HFF-Myc (cell line): ENCODE data around the gene SLC12A7.

ENCODE experiments used
- DNase-seq: peaks from one replicate; pipeline ENCODE4 v3.0.0-alpha.2; 2011; ENCODE audit warnings: low read depth; ENCODE audit errors: extremely low read depth
- H3K4me3 ChIP-seq: replicated peaks from 2 replicates; pipeline ENCODE4 v1.5.1; 2011; ENCODE audit warnings: low read depth, mild to moderate bottlenecking, control low read depth, low read length
- TF ChIP-seq, protein P1 (sequence below): IDR thresholded peaks from 2 replicates; pipeline ENCODE4 v1.5.1; 2012; ENCODE audit warnings: mild to moderate bottlenecking, low read depth, low read length, control low read depth; ENCODE audit errors: missing control alignments

SLC12A7 gene

DNA sequence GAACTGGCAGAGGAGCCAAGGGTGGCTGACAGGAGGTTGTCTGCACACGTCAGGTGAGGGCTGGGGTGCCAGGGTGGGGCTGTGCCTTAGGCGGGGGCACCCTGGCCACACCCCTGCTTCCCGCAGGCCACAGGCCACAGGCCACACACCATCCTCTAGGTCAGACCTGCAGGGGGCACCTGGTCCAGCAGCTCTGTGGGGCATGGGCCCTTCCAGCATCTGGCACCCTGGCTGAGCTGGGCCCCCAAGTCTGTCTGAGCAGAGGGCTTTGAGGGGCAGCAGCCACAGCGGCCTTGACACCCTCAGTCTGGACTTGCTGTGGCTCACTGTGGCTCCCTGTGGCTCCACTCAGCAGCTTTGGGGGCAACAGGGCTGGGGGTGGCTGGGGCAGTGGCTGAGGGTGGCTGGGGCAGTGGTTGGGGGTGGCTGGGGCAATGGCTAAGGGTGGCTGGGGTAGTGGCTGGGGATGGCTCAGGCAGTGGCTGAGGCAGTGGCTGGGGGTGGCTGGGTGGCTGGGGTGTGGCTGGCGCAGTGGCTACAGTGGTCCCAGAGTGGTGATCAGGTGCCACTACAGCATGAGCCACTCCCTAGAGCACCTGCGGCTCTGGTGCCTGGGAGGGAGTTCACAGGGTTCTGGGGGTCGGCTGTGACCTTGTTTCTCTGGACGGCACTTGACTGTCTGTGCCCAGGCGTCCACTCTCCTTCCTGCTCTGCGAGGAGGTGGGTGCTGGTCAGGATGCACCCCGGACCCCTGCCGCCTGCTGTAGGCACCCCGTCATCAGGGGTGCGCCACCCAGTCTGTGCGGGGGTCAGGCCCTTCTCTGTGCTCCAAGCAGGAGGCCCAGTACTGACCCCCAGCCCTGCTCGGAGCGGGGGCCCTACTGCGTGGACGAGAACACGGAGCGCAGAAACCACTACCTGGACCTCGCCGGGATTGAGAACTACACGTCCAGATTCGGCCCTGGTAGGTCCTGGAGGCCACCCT is 76.2 kb downstream of the SLC12A7 start:
- no peak overlapping the region for H3K4me3 ChIP-seq
- TF ChIP-seq, protein P1, sequence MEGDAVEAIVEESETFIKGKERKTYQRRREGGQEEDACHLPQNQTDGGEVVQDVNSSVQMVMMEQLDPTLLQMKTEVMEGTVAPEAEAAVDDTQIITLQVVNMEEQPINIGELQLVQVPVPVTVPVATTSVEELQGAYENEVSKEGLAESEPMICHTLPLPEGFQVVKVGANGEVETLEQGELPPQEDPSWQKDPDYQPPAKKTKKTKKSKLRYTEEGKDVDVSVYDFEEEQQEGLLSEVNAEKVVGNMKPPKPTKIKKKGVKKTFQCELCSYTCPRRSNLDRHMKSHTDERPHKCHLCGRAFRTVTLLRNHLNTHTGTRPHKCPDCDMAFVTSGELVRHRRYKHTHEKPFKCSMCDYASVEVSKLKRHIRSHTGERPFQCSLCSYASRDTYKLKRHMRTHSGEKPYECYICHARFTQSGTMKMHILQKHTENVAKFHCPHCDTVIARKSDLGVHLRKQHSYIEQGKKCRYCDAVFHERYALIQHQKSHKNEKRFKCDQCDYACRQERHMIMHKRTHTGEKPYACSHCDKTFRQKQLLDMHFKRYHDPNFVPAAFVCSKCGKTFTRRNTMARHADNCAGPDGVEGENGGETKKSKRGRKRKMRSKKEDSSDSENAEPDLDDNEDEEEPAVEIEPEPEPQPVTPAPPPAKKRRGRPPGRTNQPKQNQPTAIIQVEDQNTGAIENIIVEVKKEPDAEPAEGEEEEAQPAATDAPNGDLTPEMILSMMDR: no peak
- DNase-seq: no peak

DNA sequence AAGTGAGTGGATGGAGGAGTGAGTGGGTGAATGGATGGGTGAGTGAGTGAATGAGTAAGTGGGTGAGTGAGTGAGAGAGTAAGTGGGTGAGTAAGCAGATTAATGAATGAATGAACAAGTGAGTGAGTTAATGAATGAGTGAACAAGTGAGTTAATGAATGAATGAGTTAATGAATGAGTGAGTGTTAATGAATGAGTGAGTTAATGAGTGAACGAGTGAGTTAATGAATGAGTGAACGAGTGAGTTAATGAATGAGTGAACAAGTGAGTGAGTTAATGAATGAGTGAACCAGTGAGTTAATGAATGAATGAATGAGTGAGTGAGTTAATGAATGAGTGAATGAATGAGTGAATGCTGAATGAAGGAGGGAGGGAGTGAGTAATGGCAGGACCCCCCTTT is 76.9 kb downstream of the SLC12A7 start:
- H3K4me3 ChIP-seq: no peak overlapping the region
- DNase-seq: no peak
- TF ChIP-seq, protein P1: no peak

DNA sequence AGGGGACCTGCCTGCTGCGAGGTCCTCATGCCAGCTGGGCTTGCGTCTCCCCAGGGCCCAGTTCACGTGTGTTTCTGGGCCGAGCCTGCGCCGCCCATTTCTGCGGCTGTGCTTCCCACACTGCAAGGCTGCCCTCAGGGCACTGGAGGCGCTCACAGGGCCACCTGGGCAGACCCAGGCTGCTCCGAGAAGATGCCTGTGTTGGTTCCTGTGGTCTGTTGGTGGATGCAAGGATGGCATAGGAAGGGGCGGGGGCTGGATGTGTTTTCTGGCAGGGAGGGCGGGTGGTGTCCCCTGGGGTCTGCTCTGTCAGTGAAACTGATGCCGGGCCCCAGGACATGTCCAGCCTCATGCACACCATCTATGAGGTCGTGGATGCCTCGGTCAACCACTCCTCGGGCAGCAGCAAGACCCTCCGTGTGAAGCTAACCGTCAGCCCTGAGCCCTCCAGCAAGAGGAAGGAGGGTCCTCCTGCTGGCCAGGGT is 77.4 kb downstream of the SLC12A7 start:
- no peak for DNase-seq
- no peak overlapping the region for H3K4me3 ChIP-seq
- TF ChIP-seq, protein P1: no peak

DNA sequence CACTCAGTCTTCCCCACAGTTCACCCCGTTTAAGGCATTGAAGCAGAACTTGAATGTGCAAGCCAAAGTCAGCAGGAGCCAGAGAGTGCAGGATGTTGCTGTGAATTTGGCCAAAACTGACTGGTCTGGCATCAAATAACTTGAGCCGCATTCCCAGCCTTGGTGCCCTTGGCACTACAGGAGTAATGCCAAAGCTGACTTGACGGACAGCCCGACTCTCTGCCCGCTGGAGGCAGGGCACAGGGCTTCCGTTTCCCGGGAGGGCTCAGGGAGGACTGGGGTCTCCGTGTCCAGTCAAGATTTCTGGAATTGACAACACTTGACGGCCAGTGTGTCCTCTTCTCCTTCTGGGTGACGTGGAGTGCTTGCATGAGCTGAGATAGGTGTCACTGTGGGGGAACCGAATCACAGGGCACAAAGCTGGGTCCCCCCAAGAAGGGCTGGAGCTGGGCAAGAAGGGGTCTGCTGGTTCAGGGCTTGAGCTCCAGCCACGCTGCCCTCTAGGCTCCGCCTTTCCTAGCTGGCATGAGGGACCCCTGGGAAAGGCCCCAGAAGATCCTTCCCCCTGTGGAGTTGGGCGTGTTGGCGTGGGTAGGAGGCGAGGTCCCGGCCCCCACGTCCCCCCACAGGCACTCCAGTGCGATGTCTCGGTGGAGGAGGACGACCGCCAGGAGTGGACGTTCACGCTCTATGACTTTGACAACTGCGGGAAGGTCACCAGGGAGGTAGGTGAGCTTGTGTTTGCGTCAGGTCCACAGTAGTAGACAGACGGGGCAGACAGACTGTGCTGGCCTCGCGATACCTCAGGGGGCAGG is 78.0 kb downstream of the SLC12A7 start:
- TF ChIP-seq, protein P1: no peak
- no peak for DNase-seq
- H3K4me3 ChIP-seq: no peak overlapping the region

DNA sequence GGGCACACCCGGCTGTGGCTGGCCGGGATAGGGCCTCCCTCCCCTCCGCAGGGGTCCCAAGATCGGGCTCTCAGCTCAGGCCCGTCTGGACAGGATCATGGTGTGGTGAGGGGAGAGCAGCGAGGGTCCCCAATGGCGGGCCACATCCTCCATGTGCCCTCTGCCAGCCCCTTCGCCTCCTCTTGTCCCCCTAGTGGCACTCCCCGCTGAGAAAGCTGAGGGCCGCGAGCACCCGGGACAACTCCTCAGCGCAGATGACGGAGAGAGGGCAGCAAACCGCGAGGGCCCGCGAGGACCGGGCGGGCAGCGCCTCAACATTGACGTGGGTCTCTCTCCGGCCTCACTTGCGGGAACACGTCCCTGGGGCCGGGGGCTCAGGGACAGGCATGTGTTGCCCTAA is 78.7 kb downstream of the SLC12A7 start:
- no peak overlapping the region for H3K4me3 ChIP-seq
- no peak for DNase-seq
- TF ChIP-seq, protein P1: no peak

DNA sequence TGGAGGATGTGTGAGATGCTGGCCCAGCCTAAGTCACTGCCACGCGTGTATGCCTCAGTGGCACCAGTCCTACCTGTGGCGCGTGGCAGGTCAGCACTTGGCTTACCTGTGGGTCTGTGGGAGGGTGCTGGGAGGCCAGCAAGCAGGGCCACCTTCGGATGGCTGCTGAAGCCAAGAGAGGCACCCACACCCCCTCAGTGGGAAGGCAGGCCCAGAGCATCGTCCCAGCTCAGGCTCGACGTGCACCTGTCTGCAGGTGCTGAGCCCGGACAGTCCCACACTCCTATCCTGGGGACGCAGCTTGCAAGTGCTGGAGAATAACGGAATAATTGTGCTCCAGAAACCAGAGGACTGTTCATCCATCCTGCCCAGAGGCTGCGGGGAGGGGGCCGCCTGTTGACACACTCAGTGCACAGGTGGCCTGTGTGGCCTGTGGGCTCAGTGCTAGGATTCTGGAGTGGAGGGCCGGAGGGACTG is 79.3 kb downstream of the SLC12A7 start:
- TF ChIP-seq, protein P1: no peak
- DNase-seq: no peak
- no peak overlapping the region for H3K4me3 ChIP-seq
